ENCODE measurements around the gene UBE2D2. TPM values are rescaled to one million over a fixed set of nuclear protein-coding genes. Genes with fewer than 3 reads are reported as not detected.

Gene UBE2D2
- total RNA-seq = 46.6 and 50.2 TPM in 2 replicates

GRCh38 chr5:139560752-139561654 is at the start of gene UBE2D2:
TSS of gene UBE2D2 (plus strand) at chr5:139561339. CDS start at chr5:139561792, 453 bp downstream.

GRCh38 chr5:139648205-139649081 is 87.3 kb downstream of the UBE2D2 start, which contains the start of gene CXXC5:
TSS of gene CXXC5 (plus strand) at chr5:139648349. CDS start at chr5:139680524, 32,175 bp downstream.

Other genes with a start within 250 kb of the UBE2D2 start
- 52.5 and 92.6 TPM in 2 replicates for gene PAIP2, start 219.5 kb upstream of the UBE2D2 start, total RNA-seq
- under 0.01 TPM in 1 of 2 replicates, not detected in the other for gene SLC23A1, start 178.0 kb upstream of the UBE2D2 start, total RNA-seq
- gene MZB1, start 171.4 kb upstream of the UBE2D2 start, total RNA-seq = 0.07 and 0.34 TPM in 2 replicates
- gene PROB1, start 166.2 kb upstream of the UBE2D2 start, total RNA-seq = 0.78 and 1.4 TPM in 2 replicates
- gene SPATA24, start 157.2 kb upstream of the UBE2D2 start, total RNA-seq = 4.1 and 4.4 TPM in 2 replicates
- 1.4 and 3.8 TPM in 2 replicates for gene DNAJC18, start 121.8 kb upstream of the UBE2D2 start, total RNA-seq
- gene ECSCR, start 98.6 kb upstream of the UBE2D2 start, total RNA-seq = not detected in 2 replicates
- not detected in 2 replicates for gene SMIM33, start 90.3 kb upstream of the UBE2D2 start, total RNA-seq
- gene STING1, start 78.6 kb upstream of the UBE2D2 start, total RNA-seq = 3.4 and 11.2 TPM in 2 replicates
- gene CXXC5, start 87.0 kb downstream of the UBE2D2 start, total RNA-seq = 5.1 and 19.2 TPM in 2 replicates
- gene PSD2, start 234.5 kb downstream of the UBE2D2 start, total RNA-seq = under 0.01 TPM in 2 replicates

Data from nasal cavity respiratory epithelium epithelial cell of viscerocranial mucosa (primary cell).